ENCODE measurements around the gene TMEM126A. TPM values are rescaled to one million over a fixed set of nuclear protein-coding genes. Genes with fewer than 3 reads are reported as not detected.
A peak's percentile ranks its signal among the peaks of the same experiment; 100 is the strongest.

TMEM126A gene
- total and polyA plus RNA-seq, 4 donors, result 9.3 to 39.1 (median 23.3) TPM

DNA sequence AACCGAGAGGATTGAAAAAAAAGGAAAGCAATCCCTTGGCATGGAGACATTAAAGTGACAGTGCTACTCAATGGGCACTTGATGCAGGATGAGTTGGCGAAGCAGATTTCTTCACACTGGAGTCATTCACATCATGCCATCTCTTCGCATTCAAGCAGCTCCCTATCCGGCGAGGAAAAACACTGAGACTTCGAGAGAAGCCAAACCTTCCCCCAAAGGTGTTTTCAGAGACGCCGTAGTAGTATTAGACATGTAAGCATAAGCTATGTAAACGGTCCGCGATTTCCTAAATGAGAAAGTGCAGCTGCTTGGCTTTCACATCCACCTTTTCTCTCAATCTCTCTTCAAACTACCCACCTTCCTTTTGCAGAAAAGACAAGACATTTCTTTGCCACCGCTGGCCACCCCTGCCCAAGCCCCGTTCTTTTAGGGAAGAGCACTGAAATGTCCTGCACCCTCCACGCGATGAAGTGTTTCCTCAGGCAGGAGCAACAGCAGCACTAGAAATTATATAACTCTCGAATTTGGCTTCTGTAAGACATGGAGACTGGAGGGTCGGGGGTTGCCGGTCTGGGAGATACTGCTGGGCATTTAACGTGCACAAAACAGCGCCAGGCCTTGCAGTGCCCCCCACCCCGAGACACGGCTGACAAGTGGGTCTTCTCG, 20.3 kb upstream of the TMEM126A start, which contains the start of gene DLG2:
Gene DLG2, minus strand, starts transcription at position 13 of the 666 bp plus-strand sequence.
- no peak for DNase-seq (ENCODE audit: low spot score)
- H3K27me3 ChIP-seq (ENCODE audit: control insufficient read depth in 4 of 4, insufficient read depth in 4 of 4, low read length in 3 of 4), result no peaks in the 10 kb centered on the region
- under 1% methylated on average over 23 of the region's 23 CpGs for WGBS
- peaks cover 0 to 6% (median 5%) of the 10 kb centered on the region in 4 donors for H3K36me3 ChIP-seq (ENCODE audit: control insufficient read depth in 4 of 4, insufficient read depth in 3 of 4, low read depth in 1 of 4, low read length in 3 of 4)
- peak within 1 kb of the TSS; percentile 75 to 88 (median 85) for H3K4me3 ChIP-seq (ENCODE audit: low read depth in 1 of 3, low read length in 3 of 3)
- peak within 1 kb of the TSS; percentile 91 for H3K27ac ChIP-seq (ENCODE audit: low read depth in 1 of 2, low read length in 2 of 2)
- peak within 1 kb of the TSS; percentile 57 to 85 for H3K9ac ChIP-seq (ENCODE audit: low read depth in 1 of 2, low read length in 2 of 2)
- peaks cover 2 to 22% (median 14%) of the 10 kb centered on the region in 4 donors for H3K4me1 ChIP-seq (ENCODE audit: control insufficient read depth in 4 of 4, insufficient read depth in 4 of 4, low read length in 3 of 4)
- H3K9me3 ChIP-seq (ENCODE audit: control insufficient read depth in 4 of 4, low read length in 3 of 4), result no peaks in the 10 kb centered on the region
- TF ChIP-seq RAD21 (IDR thresholded peaks at IDR 0.05), result peak in 1 of 2 donors; percentile 11
- no peak for TF ChIP-seq NR2F2 (IDR thresholded peaks at IDR 0.05)
- no peak for TF ChIP-seq JUND (IDR thresholded peaks at IDR 0.05)
- TF ChIP-seq YY1 (IDR thresholded peaks at IDR 0.05), result peak; percentile 69

DNA sequence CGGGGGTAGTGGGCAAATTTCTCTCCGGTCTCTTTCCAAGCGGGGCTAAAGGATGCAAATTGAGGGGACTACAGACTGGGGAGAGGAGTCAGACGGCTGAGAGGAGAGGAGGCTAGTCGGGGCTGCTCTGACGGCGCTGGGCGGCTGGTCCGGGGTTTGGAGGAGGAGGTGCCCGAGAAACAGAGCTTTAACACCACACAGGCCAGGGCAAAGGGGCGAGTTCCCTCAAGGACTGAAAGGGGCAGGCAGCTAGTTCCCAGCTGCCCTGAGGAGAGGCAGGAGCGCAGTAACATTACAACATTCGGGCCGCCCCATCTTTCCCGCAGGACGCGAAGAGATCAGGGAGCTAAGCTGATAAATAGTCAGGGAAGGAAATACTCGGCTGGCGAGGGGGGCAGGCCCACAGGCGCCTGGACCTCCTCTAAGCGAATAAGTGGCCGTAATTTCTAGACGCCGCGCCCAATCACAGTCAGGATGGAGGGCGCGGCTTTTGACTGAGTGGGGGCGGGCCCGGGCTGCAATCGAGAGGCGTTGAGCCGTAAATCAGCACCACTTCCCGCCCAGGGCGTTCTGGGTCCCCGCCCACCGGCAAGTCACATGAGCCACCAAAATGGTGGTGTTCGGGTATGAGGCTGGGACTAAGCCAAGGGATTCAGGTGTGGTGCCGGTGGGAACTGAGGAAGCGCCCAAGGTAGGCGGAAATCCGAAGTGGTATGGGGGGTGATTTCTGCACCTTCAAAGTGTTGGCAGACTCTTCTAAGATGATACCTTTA, 19.6 kb upstream of the TMEM126A start, which contains the start of gene TMEM126B:
Gene TMEM126B, plus strand, starts transcription at position 596 of the 773 bp plus-strand sequence. Its CDS starts 15 bp downstream, at position 611.
- Histone ChIP-seq H3K4me3 (ENCODE audit: low read depth in 1 of 3, low read length in 3 of 3) (peak within 1 kb of the TSS; percentile 75 to 96 (median 93)), H3K36me3 (ENCODE audit: control insufficient read depth in 4 of 4, insufficient read depth in 3 of 4, low read depth in 1 of 4, low read length in 3 of 4) (peaks cover 0 to 6% (median 5%) of the 10 kb centered on the region in 4 donors), H3K9ac (ENCODE audit: low read depth in 1 of 2, low read length in 2 of 2) (peak within 1 kb of the TSS; percentile 76 to 88), H3K9me3 (ENCODE audit: control insufficient read depth in 4 of 4, low read length in 3 of 4) (no peaks in the 10 kb centered on the region), H3K4me1 (ENCODE audit: control insufficient read depth in 4 of 4, insufficient read depth in 4 of 4, low read length in 3 of 4) (peaks cover 2 to 22% (median 14%) of the 10 kb centered on the region in 4 donors), H3K27me3 (ENCODE audit: control insufficient read depth in 4 of 4, insufficient read depth in 4 of 4, low read length in 3 of 4) (no peaks in the 10 kb centered on the region), H3K27ac (ENCODE audit: low read depth in 1 of 2, low read length in 2 of 2) (peak within 1 kb of the TSS; percentile 91)
- peak; percentile 94 for DNase-seq (ENCODE audit: low spot score)
- TF ChIP-seq EGR1 (IDR thresholded peaks at IDR 0.05; ENCODE audit: low read depth in 2 of 2) (peak; percentile 70 to 88), RXRA (IDR thresholded peaks at IDR 0.05) (peak; percentile 40 to 46), NR2F2 (IDR thresholded peaks at IDR 0.05) (peak; percentile 47), FOXA2 (IDR thresholded peaks at IDR 0.05) (no peak), GABPA (IDR thresholded peaks at IDR 0.05 in 1 of 2, conservative IDR thresholded peaks at IDR 0.05 in 1 of 2) (peak in 1 of 2 donors; percentile 84), SP1 (IDR thresholded peaks at IDR 0.05) (peak; percentile 86), RAD21 (IDR thresholded peaks at IDR 0.05) (peak; percentile 22 to 34), HNF4G (IDR thresholded peaks at IDR 0.05) (no peak), HNF4A (conservative IDR thresholded peaks at IDR 0.05) (peak; percentile 22 to 37), JUND (IDR thresholded peaks at IDR 0.05) (peak; percentile 23 to 56), FOXA1 (IDR thresholded peaks at IDR 0.05) (peak; percentile 49), YY1 (IDR thresholded peaks at IDR 0.05) (peak; percentile 99), TAF1 (conservative IDR thresholded peaks at IDR 0.05) (peak; percentile 89)
- TF ChIP-seq, protein P1, sequence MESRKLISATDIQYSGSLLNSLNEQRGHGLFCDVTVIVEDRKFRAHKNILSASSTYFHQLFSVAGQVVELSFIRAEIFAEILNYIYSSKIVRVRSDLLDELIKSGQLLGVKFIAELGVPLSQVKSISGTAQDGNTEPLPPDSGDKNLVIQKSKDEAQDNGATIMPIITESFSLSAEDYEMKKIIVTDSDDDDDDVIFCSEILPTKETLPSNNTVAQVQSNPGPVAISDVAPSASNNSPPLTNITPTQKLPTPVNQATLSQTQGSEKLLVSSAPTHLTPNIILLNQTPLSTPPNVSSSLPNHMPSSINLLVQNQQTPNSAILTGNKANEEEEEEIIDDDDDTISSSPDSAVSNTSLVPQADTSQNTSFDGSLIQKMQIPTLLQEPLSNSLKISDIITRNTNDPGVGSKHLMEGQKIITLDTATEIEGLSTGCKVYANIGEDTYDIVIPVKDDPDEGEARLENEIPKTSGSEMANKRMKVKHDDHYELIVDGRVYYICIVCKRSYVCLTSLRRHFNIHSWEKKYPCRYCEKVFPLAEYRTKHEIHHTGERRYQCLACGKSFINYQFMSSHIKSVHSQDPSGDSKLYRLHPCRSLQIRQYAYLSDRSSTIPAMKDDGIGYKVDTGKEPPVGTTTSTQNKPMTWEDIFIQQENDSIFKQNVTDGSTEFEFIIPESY (IDR thresholded peaks at IDR 0.05), result peak; percentile 90
- TF ChIP-seq, protein P2, sequence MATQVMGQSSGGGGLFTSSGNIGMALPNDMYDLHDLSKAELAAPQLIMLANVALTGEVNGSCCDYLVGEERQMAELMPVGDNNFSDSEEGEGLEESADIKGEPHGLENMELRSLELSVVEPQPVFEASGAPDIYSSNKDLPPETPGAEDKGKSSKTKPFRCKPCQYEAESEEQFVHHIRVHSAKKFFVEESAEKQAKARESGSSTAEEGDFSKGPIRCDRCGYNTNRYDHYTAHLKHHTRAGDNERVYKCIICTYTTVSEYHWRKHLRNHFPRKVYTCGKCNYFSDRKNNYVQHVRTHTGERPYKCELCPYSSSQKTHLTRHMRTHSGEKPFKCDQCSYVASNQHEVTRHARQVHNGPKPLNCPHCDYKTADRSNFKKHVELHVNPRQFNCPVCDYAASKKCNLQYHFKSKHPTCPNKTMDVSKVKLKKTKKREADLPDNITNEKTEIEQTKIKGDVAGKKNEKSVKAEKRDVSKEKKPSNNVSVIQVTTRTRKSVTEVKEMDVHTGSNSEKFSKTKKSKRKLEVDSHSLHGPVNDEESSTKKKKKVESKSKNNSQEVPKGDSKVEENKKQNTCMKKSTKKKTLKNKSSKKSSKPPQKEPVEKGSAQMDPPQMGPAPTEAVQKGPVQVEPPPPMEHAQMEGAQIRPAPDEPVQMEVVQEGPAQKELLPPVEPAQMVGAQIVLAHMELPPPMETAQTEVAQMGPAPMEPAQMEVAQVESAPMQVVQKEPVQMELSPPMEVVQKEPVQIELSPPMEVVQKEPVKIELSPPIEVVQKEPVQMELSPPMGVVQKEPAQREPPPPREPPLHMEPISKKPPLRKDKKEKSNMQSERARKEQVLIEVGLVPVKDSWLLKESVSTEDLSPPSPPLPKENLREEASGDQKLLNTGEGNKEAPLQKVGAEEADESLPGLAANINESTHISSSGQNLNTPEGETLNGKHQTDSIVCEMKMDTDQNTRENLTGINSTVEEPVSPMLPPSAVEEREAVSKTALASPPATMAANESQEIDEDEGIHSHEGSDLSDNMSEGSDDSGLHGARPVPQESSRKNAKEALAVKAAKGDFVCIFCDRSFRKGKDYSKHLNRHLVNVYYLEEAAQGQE (IDR thresholded peaks at IDR 0.05), result peak; percentile 84
- TF ChIP-seq, protein P3, sequence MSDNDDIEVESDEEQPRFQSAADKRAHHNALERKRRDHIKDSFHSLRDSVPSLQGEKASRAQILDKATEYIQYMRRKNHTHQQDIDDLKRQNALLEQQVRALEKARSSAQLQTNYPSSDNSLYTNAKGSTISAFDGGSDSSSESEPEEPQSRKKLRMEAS (IDR thresholded peaks at IDR 0.05), result peak; percentile 85
- TF ChIP-seq, protein P4, sequence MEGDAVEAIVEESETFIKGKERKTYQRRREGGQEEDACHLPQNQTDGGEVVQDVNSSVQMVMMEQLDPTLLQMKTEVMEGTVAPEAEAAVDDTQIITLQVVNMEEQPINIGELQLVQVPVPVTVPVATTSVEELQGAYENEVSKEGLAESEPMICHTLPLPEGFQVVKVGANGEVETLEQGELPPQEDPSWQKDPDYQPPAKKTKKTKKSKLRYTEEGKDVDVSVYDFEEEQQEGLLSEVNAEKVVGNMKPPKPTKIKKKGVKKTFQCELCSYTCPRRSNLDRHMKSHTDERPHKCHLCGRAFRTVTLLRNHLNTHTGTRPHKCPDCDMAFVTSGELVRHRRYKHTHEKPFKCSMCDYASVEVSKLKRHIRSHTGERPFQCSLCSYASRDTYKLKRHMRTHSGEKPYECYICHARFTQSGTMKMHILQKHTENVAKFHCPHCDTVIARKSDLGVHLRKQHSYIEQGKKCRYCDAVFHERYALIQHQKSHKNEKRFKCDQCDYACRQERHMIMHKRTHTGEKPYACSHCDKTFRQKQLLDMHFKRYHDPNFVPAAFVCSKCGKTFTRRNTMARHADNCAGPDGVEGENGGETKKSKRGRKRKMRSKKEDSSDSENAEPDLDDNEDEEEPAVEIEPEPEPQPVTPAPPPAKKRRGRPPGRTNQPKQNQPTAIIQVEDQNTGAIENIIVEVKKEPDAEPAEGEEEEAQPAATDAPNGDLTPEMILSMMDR (IDR thresholded peaks at IDR 0.05; ENCODE audit: low read depth, low read length, missing input control), result no peak
- TF ChIP-seq, protein P5, sequence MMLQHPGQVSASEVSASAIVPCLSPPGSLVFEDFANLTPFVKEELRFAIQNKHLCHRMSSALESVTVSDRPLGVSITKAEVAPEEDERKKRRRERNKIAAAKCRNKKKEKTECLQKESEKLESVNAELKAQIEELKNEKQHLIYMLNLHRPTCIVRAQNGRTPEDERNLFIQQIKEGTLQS (IDR thresholded peaks at IDR 0.05), result no peak
- WGBS, result under 1% methylated on average over 41 of the region's 41 CpGs

Measured in liver (tissue), 9 donors.